Neural cell (in vitro differentiated cells): ENCODE measurements around the gene PRKAG2.

Experiments used
- EZH2 ChIP-seq: fragments of 200-600, 300-800 bp; shearing (Covaris generic), sonication (generic); IDR thresholded peaks from 2 replicates; pipeline ENCODE4 v1.6.1; 2014; ENCODE audit warnings: antibody characterized with exemption, low read length, borderline replicate concordance, mild to moderate bottlenecking; ENCODE audit not compliant: insufficient read depth, poor library complexity, severe bottlenecking
- TF ChIP-seq, protein P1 (sequence below): fragments of 450-650 bp; IDR thresholded peaks from 2 replicates; pipeline ENCODE4 v1.5.1; 2014; ENCODE audit warnings: antibody characterized with exemption, mild to moderate bottlenecking, moderate library complexity; ENCODE audit not compliant: poor library complexity, severe bottlenecking

GRCh38 chr7:151600331-151600730, 276.6 kb downstream of the PRKAG2 start:
- TF ChIP-seq, protein P1, sequence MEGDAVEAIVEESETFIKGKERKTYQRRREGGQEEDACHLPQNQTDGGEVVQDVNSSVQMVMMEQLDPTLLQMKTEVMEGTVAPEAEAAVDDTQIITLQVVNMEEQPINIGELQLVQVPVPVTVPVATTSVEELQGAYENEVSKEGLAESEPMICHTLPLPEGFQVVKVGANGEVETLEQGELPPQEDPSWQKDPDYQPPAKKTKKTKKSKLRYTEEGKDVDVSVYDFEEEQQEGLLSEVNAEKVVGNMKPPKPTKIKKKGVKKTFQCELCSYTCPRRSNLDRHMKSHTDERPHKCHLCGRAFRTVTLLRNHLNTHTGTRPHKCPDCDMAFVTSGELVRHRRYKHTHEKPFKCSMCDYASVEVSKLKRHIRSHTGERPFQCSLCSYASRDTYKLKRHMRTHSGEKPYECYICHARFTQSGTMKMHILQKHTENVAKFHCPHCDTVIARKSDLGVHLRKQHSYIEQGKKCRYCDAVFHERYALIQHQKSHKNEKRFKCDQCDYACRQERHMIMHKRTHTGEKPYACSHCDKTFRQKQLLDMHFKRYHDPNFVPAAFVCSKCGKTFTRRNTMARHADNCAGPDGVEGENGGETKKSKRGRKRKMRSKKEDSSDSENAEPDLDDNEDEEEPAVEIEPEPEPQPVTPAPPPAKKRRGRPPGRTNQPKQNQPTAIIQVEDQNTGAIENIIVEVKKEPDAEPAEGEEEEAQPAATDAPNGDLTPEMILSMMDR: no peak
- TF ChIP-seq EZH2: no peak
